Endothelial cell of umbilical vein (primary cell): ENCODE results near the gene C13orf46. TPM values are rescaled to one million over a fixed set of nuclear protein-coding genes. Genes with fewer than 3 reads are reported as not detected.

ENCODE experiments used
- BruUV-seq: library from RNA; stranded (reverse); fragments of 400-500 nt; replicated peaks from 2 replicates; lab custom pipeline; 2021; lab: Mats Ljungman, UMichigan
- CTCF ChIA-PET: fragments of 300-600, 350-600 bp; sonication (Branson Sonifier 250); formaldehyde crosslinking; loops from one replicate; lab custom pipeline; 2021; ENCODE audit warnings: antibody characterized with exemption, inconsistent platforms; lab: Charles Lee
- POLR2A ChIA-PET: fragments of 300-600, 350-600 bp; sonication (Branson Sonifier 250); formaldehyde crosslinking; loops from one replicate; lab custom pipeline; 2021; ENCODE audit warnings: antibody characterized with exemption, inconsistent platforms; lab: Charles Lee
- DNase-seq: peaks from one replicate; pipeline ENCODE4 v3.0.0-alpha.2; 2011; ENCODE audit warnings: low read depth, low spot score
- FAIRE-seq: peaks from 2 replicates; lab custom pipeline; 2011; peaks lifted over from hg19 to GRCh38; lab: Jason Lieb, UNC
- H2AFZ ChIP-seq: 2 replicates; pipeline ENCODE4 v1.6.0; 2012; ENCODE audit warnings: low read depth, low read length, control low read depth, inconsistent platforms
- H3K27ac ChIP-seq: 2 replicates; pipeline ENCODE4 v1.5.1; 2011; ENCODE audit warnings: low read depth, mild to moderate bottlenecking, control low read depth, low read length, moderate library complexity; ENCODE audit not compliant: insufficient read depth
- H3K27me3 ChIP-seq, 2 experiments: 2 replicates each; pipeline versions ENCODE4 v1.6.0 to v1.6.1; 2011; ENCODE audit warnings: low read length in 2 of 2, mixed read lengths in 1 of 2; ENCODE audit not compliant: control insufficient read depth in 2 of 2, insufficient read depth in 2 of 2
- H3K36me3 ChIP-seq, 2 experiments: 2 replicates in 1 of 2; 3 replicates in 1 of 2; pipeline ENCODE4 v1.5.1; 2011; ENCODE audit warnings: low read length in 2 of 2, mild to moderate bottlenecking in 1 of 2, moderate library complexity in 1 of 2; ENCODE audit not compliant: control insufficient read depth in 2 of 2, insufficient read depth in 2 of 2; ENCODE audit errors: extremely low read depth in 1 of 2
- H3K4me1 ChIP-seq: 3 replicates; pipeline ENCODE4 v1.5.1; 2011; ENCODE audit warnings: mild to moderate bottlenecking, low read length; ENCODE audit not compliant: control insufficient read depth, insufficient read depth; ENCODE audit errors: extremely low read depth
- H3K4me2 ChIP-seq: 2 replicates; pipeline ENCODE4 v1.6.1; 2011; ENCODE audit warnings: low read length, control low read depth, mixed read lengths; ENCODE audit not compliant: insufficient read depth
- H3K4me3 ChIP-seq, 3 experiments: fragments of 200-600 bp in 1 of 3; sonication (generic), shearing (Covaris generic) in 1 of 3; replicated peaks in 1 of 3; 2 replicates each; pipeline ENCODE4 v1.5.1; 2011 to 2016; ENCODE audit warnings: control low read depth in 3 of 3, low read length in 3 of 3, mild to moderate bottlenecking in 2 of 3, inconsistent platforms in 1 of 3, low read depth in 1 of 3, moderate library complexity in 1 of 3; ENCODE audit not compliant: insufficient read depth in 1 of 3
- H3K79me2 ChIP-seq: 2 replicates; pipeline ENCODE4 v1.6.0; 2012; ENCODE audit warnings: low read length, inconsistent platforms; ENCODE audit not compliant: control insufficient read depth, insufficient read depth
- H3K9ac ChIP-seq: replicated peaks from 2 replicates; pipeline ENCODE3; 2011; ENCODE audit warnings: low read length, control low read depth; ENCODE audit not compliant: insufficient read depth; ENCODE audit errors: extremely low read depth
- H3K9me1 ChIP-seq: replicated peaks from 3 replicates; pipeline ENCODE4 v1.6.0; 2011; ENCODE audit warnings: mild to moderate bottlenecking, low read length; ENCODE audit not compliant: control insufficient read depth, insufficient read depth; ENCODE audit errors: extremely low read depth
- H3K9me3 ChIP-seq: replicated peaks from 2 replicates; pipeline ENCODE4 v1.5.1; 2012; ENCODE audit warnings: low read length, inconsistent platforms; ENCODE audit not compliant: control insufficient read depth, insufficient read depth
- H4K20me1 ChIP-seq: replicated peaks from 2 replicates; pipeline ENCODE3; 2011; ENCODE audit warnings: mild to moderate bottlenecking, low read length; ENCODE audit not compliant: control insufficient read depth, insufficient read depth; ENCODE audit errors: extremely low read depth
- CTCF ChIP-seq, 2 donors: IDR thresholded peaks; 1 replicate in 1 of 2; 2 replicates in 1 of 2; pipeline ENCODE4 v1.5.1; 2011; ENCODE audit warnings: low read length in 2 of 2, mild to moderate bottlenecking in 2 of 2, moderate library complexity in 2 of 2, control low read depth in 1 of 2, inconsistent platforms in 1 of 2, low read depth in 1 of 2; ENCODE audit not compliant: insufficient read depth in 1 of 2; ENCODE audit errors: extremely low read depth in 1 of 2
- EZH2 ChIP-seq: IDR thresholded peaks from 2 replicates; pipeline ENCODE4 v1.6.1; 2012; ENCODE audit warnings: borderline replicate concordance, low read depth, mild to moderate bottlenecking, moderate library complexity, low read length, inconsistent platforms; ENCODE audit not compliant: severe bottlenecking
- FOS ChIP-seq: IDR thresholded peaks from 2 replicates; pipeline ENCODE4 v1.6.1; 2011; ENCODE audit warnings: mild to moderate bottlenecking, low read length, moderate library complexity, borderline replicate concordance; ENCODE audit not compliant: insufficient read depth
- GATA2 ChIP-seq: IDR thresholded peaks from 2 replicates; pipeline ENCODE4 v1.7.0; 2011; ENCODE audit warnings: low read depth, mild to moderate bottlenecking, moderate library complexity, mixed read lengths, low read length; ENCODE audit not compliant: insufficient read length, insufficient read depth
- JUN ChIP-seq: IDR thresholded peaks from 2 replicates; pipeline ENCODE4 v1.6.1; 2011; ENCODE audit warnings: borderline replicate concordance, low read depth; ENCODE audit not compliant: insufficient read length, insufficient read depth
- MYC ChIP-seq: IDR thresholded peaks from one replicate; pipeline ENCODE4 v1.6.1; 2011; ENCODE audit warnings: mild to moderate bottlenecking, low read depth, low read length
- POLR2A ChIP-seq: IDR thresholded peaks from 2 replicates; pipeline ENCODE4 v1.6.1; 2012; ENCODE audit warnings: low read depth, mild to moderate bottlenecking, control low read depth, low read length
- POLR2AphosphoS5 ChIP-seq: IDR thresholded peaks from 2 replicates; pipeline ENCODE4 v1.6.1; 2012; ENCODE audit warnings: low read depth, mild to moderate bottlenecking, control low read depth, low read length, moderate library complexity; ENCODE audit not compliant: insufficient read depth
- dilution Hi-C: fragments of 300-500 bp; cut with MboI; formaldehyde crosslinking; loops from one replicate; pipeline ENCODE4 v1.15.0; 2019; ENCODE audit warnings: low sequenced_read_pairs; ENCODE audit not compliant: extremely low pct_ligation_motif_present
- intact Hi-C: fragments of 100-400 bp; cut with micrococcal nuclease; formaldehyde crosslinking; loops from one replicate; pipeline ENCODE4 v1.10.0; 2022
- polyA plus RNA-seq, 4 experiments: library from polyadenylated mRNA; depleted of rRNA in 3 of 4; stranded (reverse) in 3 of 4; unstranded in 1 of 4; fragments of >200 nt; gene quantifications; 2 replicates each; pipeline versions ENCODE4 v1.2.1 to v1.2.3, GENCODE V29; 2011 to 2012; ENCODE audit warnings: missing spikeins in 1 of 4
- total RNA-seq: library from RNA; stranded (reverse); gene quantifications from 2 replicates; pipeline ENCODE4 v1.2.3, GENCODE V29; 2021
- TF ChIP-seq, protein P1 (sequence below): IDR thresholded peaks from 2 replicates; pipeline ENCODE4 v1.6.1; 2011; ENCODE audit not compliant: insufficient read depth, insufficient read length

C13orf46 gene
- total and polyA plus RNA-seq, 2 donors (not counting 3 experiments of a cell fraction or from before 2014, with no cell fraction given): 1.3 to 1.7 TPM

DNA sequence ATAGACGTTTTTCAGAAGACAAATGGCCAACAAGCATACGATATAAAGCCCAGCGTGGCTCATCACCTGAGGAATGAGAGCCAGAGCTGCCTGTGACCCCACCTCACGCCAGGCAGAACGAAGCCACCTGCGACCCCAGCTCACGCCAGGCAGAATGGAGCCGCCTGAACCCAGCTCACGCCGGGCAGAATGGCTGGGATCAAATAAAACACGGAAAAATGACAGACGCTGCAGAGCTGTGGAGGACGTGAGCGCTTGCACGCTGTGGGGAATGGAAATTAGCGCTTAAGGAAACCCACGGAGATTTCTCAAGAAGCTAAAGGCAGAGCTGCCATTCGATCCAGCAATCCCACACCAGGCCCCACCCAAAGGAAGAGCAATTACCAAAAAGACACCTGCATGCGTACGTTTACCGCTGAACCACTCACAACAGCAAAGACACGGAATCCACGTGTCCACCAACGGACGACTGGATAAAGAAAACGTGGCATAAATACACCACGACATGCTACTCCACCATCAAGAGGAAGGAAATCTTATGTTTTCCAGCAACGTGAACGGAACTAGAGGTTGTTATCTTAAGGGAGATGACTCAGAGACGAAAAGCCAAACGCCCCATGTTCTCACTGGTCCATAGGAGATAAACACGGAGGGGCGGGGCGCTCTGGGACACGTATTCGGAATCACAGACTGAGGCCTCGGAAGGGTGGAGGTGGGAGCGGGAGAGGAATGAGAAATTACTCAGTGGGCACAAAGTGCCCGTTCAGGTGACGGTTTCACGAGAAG is 30.7 kb upstream of the C13orf46 start:
- CTCF ChIA-PET: no interaction called here
- no peak overlapping the region for H3K4me3 ChIP-seq
- BruUV-seq: TSS peak; percentile 50
- POLR2A ChIA-PET: no interaction called here
- peak overlapping the region; percentile 39 for H3K9ac ChIP-seq
- DNase-seq: peak; percentile 96
- dilution Hi-C loops: no loop called here
- peak overlapping the region; percentile 91 for H3K27ac ChIP-seq
- peaks cover 5% of the 10 kb centered on the region for H3K79me2 ChIP-seq
- peak; percentile 99 for FAIRE-seq
- H4K20me1 ChIP-seq: no peaks in the 10 kb centered on the region
- peaks cover 18% of the 10 kb centered on the region for H3K4me1 ChIP-seq
- intact Hi-C loops: loop anchor here (2.0 kb wide), 2 partner anchors 30 to 60 kb away; no protein-coding TSS in a partner anchor
- no peaks in the 10 kb centered on the region for H3K27me3 ChIP-seq
- TF ChIP-seq POLR2AphosphoS5: peak; percentile 64
- TF ChIP-seq EZH2: no peak
- TF ChIP-seq FOS: peak; percentile 89
- no peak for TF ChIP-seq CTCF (IDR thresholded peaks at IDR 0.05; ENCODE audit: extremely low read depth in 1 of 2, insufficient read depth in 1 of 2, low read depth in 1 of 2, low read length in 2 of 2)
- peak; percentile 90 for TF ChIP-seq JUN
- TF ChIP-seq, protein P1, sequence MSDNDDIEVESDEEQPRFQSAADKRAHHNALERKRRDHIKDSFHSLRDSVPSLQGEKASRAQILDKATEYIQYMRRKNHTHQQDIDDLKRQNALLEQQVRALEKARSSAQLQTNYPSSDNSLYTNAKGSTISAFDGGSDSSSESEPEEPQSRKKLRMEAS: peak; percentile 81
- TF ChIP-seq POLR2A: peak; percentile 32
- TF ChIP-seq GATA2: peak; percentile 67
- TF ChIP-seq MYC: peak; percentile 90
- H3K4me2 ChIP-seq: peak overlapping the region; percentile 26
- H3K36me3 ChIP-seq: peaks cover 5 to 29% of the 10 kb centered on the region in 2 experiments
- no peaks in the 10 kb centered on the region for H3K9me3 ChIP-seq
- no peak overlapping the region for H2AFZ ChIP-seq
- H3K9me1 ChIP-seq: no peaks in the 10 kb centered on the region
